SJCRH30 (cell line): ENCODE measurements around the gene OR5W2. TPM values are rescaled to one million over a fixed set of nuclear protein-coding genes. Genes with fewer than 3 reads are reported as not detected.

ENCODE experiments used
- total RNA-seq: library from RNA; depleted of rRNA; stranded (reverse); fragments of >200 nt; shearing (Covaris generic); gene quantifications from 2 replicates; pipeline ENCODE4 v1.2.3, GENCODE V29; 2014; rRNA removed

Gene OR5W2
- total RNA-seq, 1 experiment from 2014 or later, result not detected

Other genes with a start within 250 kb of the OR5W2 start
- not detected in 2 replicates for gene OR5D13, start 141.1 kb downstream of the OR5W2 start, total RNA-seq
- not detected in 2 replicates for gene OR5D14, start 119.0 kb downstream of the OR5W2 start, total RNA-seq
- not detected in 2 replicates for gene OR5L1, start 103.2 kb downstream of the OR5W2 start, total RNA-seq
- not detected in 2 replicates for gene OR5D18, start 95.0 kb downstream of the OR5W2 start, total RNA-seq
- gene OR5L2, start 87.4 kb downstream of the OR5W2 start, total RNA-seq, result not detected in 2 replicates
- gene OR5D16, start 75.8 kb downstream of the OR5W2 start, total RNA-seq, result not detected in 2 replicates
- gene TRIM51, start 31.3 kb downstream of the OR5W2 start, total RNA-seq, result not detected in 2 replicates
- not detected in 2 replicates for gene OR5I1, start 21.8 kb upstream of the OR5W2 start, total RNA-seq
- gene OR10AG1, start 55.4 kb upstream of the OR5W2 start, total RNA-seq, result not detected in 2 replicates
- gene OR5F1, start 80.0 kb upstream of the OR5W2 start, total RNA-seq, result not detected in 2 replicates
- not detected in 2 replicates for gene OR5AS1, start 113.1 kb upstream of the OR5W2 start, total RNA-seq
- not detected in 2 replicates for gene OR8I2, start 178.7 kb upstream of the OR5W2 start, total RNA-seq
- not detected in 2 replicates for gene OR8H2, start 189.1 kb upstream of the OR5W2 start, total RNA-seq
- gene OR8H3, start 207.8 kb upstream of the OR5W2 start, total RNA-seq, result not detected in 2 replicates
- not detected in 2 replicates for gene OR8J3, start 225.6 kb upstream of the OR5W2 start, total RNA-seq
- not detected in 2 replicates for gene OR8K5, start 245.7 kb upstream of the OR5W2 start, total RNA-seq